GM18498 (cell line): Measurements from ENCODE around the gene SCAPER.
"Not testable (repeated sequence)": the region's sequence is repeated elsewhere in the genome, so short reads cannot be mapped to it uniquely, and the experiment has no call there.

Source experiments
- ATAC-seq: cut with Tn5 transposase; IDR thresholded peaks from one replicate; pipeline ENCODE4 v1.9.1; 2021; ENCODE audit warnings: mild to moderate bottlenecking, moderate library complexity; ENCODE audit not compliant: unreplicated experiment

The SCAPER gene

GRCh38 chr15:76502185-76502584, 403.0 kb downstream of the SCAPER start:
- ATAC-seq, result not testable (repeated sequence)

DNA sequence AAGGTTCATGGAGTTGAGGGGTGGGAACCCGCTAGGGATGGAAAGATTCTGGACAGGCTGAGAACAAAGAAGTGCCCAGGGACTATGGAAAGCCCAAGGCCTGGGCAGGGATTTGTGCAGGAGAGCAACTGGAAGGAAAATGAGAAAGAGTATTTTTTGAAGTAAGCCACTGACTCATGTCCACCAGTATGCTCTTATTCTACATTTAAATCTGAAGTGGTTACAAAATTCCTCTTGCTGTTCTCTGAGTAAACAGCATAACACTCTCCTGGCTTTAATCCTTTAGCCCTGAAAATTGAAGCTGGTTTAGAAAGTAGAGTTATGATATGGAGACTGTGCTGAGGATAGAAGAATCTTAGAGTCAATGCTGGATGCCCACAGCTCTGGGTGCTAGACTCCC, 403.4 kb downstream of the SCAPER start:
- no peak for ATAC-seq

DNA sequence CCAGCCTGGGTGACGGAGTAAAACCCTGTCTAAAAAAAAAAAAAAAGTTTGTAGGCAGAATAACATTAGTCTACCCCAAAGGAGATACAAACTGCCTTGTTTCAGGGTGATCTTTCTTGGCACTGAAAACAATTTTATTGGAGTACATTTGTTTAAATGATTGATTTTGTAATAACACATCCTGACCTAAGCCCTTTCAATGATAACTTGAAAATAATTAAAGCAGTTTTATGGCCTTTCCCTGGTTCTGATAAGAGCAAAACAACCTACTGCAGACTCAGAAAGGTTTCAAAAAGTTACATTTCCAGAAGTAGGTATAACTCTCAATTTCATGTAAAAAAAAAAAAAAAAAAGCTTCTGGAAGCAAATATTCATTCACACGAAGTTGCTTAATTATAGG, 404.1 kb downstream of the SCAPER start:
- no peak for ATAC-seq

- ATAC-seq, result no peak
Observed at GRCh38 chr15:76495487-76495886, 409.7 kb downstream of the SCAPER start.

DNA sequence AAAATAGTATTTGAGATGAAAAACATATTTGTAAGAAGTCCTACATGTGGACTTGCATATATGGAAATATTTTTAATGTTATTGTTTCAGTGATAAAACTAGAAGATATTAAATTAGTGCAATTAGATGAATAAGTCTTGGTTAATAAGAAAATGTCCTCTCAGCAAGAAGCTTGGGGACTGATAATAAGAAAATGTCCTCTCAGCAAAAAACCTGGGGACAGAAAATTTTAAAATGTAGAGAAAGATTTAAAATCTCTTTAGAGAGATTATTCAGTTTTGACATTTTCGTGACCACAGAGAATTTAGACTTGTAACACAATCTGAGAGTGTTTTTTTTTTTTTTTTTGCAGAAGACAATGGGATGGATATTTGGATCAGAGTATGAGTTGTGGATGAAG, 412.6 kb downstream of the SCAPER start:
- no peak for ATAC-seq

- ATAC-seq, result no peak
Observed at GRCh38 chr15:76483752-76484151, 421.4 kb downstream of the SCAPER start.

DNA sequence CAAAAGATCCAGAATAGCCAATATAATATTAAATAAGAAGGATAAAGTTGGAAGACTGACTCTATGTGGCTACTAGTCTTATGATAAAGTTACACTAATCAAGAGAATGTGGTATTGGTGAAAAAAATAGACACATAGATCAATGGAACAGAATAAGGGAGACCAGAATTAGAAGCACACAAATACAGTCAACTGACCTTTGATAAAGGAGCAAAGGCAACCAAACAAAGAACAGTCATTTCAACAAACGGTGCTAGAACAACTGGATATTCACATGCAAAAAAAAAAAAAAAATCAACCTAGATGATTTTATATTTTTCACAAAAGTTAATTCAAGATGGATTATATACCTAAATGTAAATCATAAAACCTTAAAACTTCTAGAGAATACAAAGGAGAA, 422.1 kb downstream of the SCAPER start:
- no peak for ATAC-seq

DNA sequence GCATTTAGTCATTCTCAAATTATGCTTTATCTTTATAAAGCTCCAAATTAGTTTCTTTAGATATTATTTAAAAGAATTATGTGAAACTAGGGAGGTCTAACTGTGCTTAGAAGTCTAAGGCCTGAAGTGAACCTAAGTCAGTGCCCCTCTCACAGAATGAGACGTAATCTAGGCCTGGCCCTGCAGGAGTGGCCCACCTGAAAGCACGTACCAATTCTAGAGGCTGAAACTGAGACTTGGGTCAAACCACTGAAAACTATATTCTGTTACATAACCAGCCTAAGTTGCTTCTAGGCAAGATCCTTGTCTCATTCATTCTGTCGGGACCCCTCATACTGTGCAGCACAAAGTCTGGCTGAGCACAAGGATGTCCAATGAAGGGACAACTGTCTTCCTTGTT, 424.9 kb downstream of the SCAPER start:
- no peak for ATAC-seq

- ATAC-seq, result no peak
Observed at GRCh38 chr15:76470691-76471090, 434.4 kb downstream of the SCAPER start.

GRCh38 chr15:76468722-76469121, 436.4 kb downstream of the SCAPER start:
- ATAC-seq, result no peak

DNA sequence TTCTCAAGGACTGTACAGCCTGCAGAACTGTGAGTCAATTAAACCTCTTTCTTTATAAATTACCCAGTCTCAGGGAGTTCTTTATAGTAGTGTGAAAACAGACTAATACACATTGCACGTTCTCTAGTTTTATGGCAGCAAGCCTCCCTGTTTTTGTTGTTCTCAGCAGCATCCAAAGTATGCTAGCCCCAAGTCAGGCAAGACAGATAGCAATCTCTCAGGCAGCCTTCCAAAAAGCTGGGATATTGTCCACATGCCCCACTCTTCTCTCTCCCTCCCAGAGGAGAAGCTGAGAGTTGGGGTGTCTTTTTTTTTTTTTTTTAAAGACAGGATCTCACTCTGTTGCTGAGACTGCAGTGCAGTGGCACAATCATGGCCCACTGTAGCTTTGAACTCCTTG, 438.0 kb downstream of the SCAPER start:
- ATAC-seq, result no peak

- no peak for ATAC-seq
Observed at GRCh38 chr15:76465728-76466127, 439.4 kb downstream of the SCAPER start.

DNA sequence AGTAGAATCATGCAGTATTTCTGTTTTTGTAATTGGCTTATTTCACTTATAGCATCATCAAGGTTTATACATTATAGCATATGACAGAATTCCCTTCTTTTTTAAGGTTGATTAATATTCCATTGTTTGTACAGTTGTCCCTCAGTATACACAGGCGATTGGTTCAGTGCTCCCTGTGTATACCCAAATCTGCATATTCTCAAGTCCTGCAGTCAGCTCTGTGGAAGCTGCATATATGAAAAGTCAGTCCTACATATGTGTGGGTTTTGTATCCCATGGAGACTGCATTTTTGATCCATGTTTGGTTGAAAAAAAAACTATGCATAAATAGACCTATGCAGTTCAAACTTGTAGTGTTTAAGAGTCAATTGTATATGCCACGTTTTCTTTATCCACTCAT, 440.9 kb downstream of the SCAPER start:
- no peak for ATAC-seq

GRCh38 chr15:76460871-76461270, 444.3 kb downstream of the SCAPER start:
- no peak for ATAC-seq

DNA sequence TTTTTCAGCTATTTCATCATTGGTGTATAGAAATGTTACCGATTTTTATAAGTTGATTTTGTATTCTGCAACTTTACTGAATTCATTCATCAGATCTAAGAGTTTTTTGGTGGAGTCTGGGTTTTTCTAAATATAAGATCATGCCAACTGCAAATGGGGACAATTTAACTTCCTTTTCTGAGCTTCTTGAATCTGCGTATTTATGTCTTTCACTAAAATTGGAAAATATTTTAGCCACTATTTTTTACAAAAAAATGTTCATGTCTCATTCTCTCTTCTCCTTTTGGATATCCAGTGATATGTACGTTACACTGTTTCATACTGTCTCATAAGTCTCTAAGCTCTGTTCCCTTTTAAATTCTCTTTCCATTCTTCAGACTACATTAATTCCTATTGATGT, 444.8 kb downstream of the SCAPER start:
- ATAC-seq, result no peak

GRCh38 chr15:76451540-76451939, 453.6 kb downstream of the SCAPER start:
- no peak for ATAC-seq

- ATAC-seq, result no peak
Observed at GRCh38 chr15:76449455-76449854, 455.7 kb downstream of the SCAPER start.

DNA sequence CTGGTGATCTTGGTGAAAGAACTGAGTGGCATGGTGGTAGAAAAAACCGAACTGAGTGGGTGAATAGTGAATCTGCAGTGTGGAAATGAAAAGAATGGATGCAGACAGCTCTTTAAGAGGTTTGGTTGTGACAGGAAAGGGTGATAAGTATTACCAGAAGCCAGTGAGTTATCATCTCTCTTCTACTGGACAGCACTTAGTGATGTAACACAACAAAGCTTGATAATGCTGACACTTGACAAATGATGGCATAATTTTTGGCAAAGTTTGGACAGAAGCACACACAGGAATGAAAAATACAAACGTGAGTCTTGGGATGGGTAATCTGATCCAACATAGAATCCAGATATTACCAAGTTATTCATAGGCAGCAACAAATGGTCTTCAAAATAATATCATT, 456.4 kb downstream of the SCAPER start:
- ATAC-seq, result no peak

- no peak for ATAC-seq
Observed at GRCh38 chr15:76447728-76448441, 457.3 kb downstream of the SCAPER start.

- no peak for ATAC-seq
Observed at GRCh38 chr15:76440441-76440840, 464.7 kb downstream of the SCAPER start.

DNA sequence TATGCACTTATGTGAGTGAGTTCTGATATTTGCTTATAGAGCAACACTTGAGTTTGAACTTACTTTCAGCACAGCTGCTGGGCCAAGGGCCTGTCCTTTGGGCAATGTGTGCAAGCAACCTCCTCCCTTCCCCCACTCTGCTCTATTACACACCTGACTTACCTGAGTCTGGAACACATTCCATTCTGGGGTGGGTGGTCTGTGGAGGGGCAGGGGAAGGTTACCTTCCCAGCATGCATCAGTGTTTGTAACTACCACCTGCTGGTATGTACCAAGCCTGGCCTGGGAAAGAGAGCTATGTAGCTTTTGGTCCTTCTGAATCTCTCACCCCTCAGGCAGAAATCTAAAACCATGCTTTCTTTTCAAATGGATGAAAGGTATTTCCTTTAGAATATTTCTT, 465.6 kb downstream of the SCAPER start:
- ATAC-seq, result no peak

- no peak for ATAC-seq
Observed at GRCh38 chr15:76433798-76434400, 471.2 kb downstream of the SCAPER start.

- ATAC-seq, result not testable (repeated sequence)
Observed at GRCh38 chr15:76433036-76433435, 472.1 kb downstream of the SCAPER start.
